ENCODE data around the gene WDR11. TPM values are rescaled to one million over a fixed set of nuclear protein-coding genes. Genes with fewer than 3 reads are reported as not detected.

Gene WDR11
- total RNA-seq, 1 donor from 2014 or later = 74.1 TPM

DNA sequence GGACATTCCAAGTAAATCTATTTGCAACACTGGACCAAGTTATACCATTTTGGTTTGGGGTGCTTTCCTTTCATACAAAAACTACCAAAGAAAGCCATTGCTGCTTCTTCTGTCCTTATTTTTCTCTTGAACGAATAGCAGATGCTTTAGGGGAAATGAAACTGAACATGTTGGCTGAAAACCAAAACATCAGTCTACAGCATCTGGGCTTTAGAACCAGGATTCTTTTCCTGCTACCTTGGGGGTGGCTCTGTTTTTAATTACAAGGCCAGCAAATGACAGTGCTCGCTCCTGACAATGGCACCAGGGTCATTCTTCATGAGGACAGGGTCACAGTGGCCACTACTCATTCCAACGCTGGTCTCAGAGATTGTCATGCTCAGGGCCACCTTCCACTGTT, 80.3 kb downstream of the WDR11 start:
- peaks cover 5% of the 10 kb centered on the region for H3K36me3 Mint-ChIP-seq (ENCODE audit: unreplicated experiment)
- no peaks in the 10 kb centered on the region for H3K4me1 Mint-ChIP-seq (ENCODE audit: low read depth, unreplicated experiment)
- H3K4me3 Mint-ChIP-seq (ENCODE audit: unreplicated experiment) = no peak overlapping the region
- H3K9me3 Mint-ChIP-seq (ENCODE audit: unreplicated experiment) = no peaks in the 10 kb centered on the region
- H3K27ac Mint-ChIP-seq (ENCODE audit: unreplicated experiment) = no peak overlapping the region
- no peak for DNase-seq
- H3K27me3 Mint-ChIP-seq (ENCODE audit: unreplicated experiment) = peaks cover 3% of the 10 kb centered on the region
- TF ChIP-seq, protein P1, sequence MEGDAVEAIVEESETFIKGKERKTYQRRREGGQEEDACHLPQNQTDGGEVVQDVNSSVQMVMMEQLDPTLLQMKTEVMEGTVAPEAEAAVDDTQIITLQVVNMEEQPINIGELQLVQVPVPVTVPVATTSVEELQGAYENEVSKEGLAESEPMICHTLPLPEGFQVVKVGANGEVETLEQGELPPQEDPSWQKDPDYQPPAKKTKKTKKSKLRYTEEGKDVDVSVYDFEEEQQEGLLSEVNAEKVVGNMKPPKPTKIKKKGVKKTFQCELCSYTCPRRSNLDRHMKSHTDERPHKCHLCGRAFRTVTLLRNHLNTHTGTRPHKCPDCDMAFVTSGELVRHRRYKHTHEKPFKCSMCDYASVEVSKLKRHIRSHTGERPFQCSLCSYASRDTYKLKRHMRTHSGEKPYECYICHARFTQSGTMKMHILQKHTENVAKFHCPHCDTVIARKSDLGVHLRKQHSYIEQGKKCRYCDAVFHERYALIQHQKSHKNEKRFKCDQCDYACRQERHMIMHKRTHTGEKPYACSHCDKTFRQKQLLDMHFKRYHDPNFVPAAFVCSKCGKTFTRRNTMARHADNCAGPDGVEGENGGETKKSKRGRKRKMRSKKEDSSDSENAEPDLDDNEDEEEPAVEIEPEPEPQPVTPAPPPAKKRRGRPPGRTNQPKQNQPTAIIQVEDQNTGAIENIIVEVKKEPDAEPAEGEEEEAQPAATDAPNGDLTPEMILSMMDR (IDR thresholded peaks at IDR 0.05; ENCODE audit: partially characterized antibody, unreplicated experiment) = no peak

DNA sequence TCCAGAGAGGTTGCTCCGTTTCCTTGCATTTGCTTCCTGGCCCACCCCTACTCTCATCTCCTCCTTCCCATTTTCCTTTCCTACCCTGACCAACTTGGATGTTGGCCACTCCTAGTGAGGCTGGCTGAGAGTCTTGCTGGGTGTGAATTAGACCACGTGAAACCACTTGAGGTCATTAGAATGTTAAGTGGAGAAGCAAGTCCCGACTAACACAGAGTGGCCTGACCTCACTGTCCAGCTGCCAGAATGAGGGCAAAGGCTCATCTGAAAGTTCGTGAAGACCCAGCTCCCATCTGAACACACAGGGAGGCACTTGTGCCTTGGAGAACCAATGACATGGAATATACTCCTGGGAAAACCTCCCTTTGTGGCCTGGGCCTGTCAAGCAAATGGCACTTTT, 80.8 kb downstream of the WDR11 start:
- Mint-ChIP-seq H3K36me3 (ENCODE audit: unreplicated experiment) (peaks cover 5% of the 10 kb centered on the region), H3K9me3 (ENCODE audit: unreplicated experiment) (no peaks in the 10 kb centered on the region), H3K4me3 (ENCODE audit: unreplicated experiment) (no peak overlapping the region), H3K27ac (ENCODE audit: unreplicated experiment) (no peak overlapping the region), H3K4me1 (ENCODE audit: low read depth, unreplicated experiment) (no peaks in the 10 kb centered on the region), H3K27me3 (ENCODE audit: unreplicated experiment) (peaks cover 3% of the 10 kb centered on the region)
- DNase-seq = no peak
- TF ChIP-seq, protein P1 (IDR thresholded peaks at IDR 0.05; ENCODE audit: partially characterized antibody, unreplicated experiment) = no peak

DNA sequence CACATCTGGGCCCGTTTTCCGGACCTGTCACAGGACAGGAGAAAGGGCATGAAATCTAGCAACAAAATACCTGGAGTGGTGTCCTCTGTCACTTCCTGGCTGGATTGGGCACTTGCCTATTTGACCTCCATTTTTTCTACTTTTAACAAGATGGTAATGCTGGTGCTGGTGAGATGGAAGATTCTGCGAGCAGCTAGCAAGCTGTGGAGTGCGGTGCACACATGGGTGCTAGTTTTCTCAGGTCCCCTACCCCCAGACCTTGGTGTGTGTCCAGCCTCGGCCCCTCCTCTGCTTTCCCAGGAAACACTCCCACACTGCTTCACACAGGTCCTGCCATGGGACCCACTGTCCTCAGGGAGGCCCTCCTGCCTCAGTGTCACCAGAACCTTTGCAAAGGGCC, 87.7 kb downstream of the WDR11 start:
- peaks cover 3% of the 10 kb centered on the region for H3K27me3 Mint-ChIP-seq (ENCODE audit: unreplicated experiment)
- TF ChIP-seq, protein P1 (IDR thresholded peaks at IDR 0.05; ENCODE audit: partially characterized antibody, unreplicated experiment) = no peak
- no peaks in the 10 kb centered on the region for H3K9me3 Mint-ChIP-seq (ENCODE audit: unreplicated experiment)
- peaks cover 5% of the 10 kb centered on the region for H3K36me3 Mint-ChIP-seq (ENCODE audit: unreplicated experiment)
- H3K4me1 Mint-ChIP-seq (ENCODE audit: low read depth, unreplicated experiment) = no peaks in the 10 kb centered on the region
- no peak overlapping the region for H3K4me3 Mint-ChIP-seq (ENCODE audit: unreplicated experiment)
- DNase-seq = no peak
- H3K27ac Mint-ChIP-seq (ENCODE audit: unreplicated experiment) = no peak overlapping the region

DNA sequence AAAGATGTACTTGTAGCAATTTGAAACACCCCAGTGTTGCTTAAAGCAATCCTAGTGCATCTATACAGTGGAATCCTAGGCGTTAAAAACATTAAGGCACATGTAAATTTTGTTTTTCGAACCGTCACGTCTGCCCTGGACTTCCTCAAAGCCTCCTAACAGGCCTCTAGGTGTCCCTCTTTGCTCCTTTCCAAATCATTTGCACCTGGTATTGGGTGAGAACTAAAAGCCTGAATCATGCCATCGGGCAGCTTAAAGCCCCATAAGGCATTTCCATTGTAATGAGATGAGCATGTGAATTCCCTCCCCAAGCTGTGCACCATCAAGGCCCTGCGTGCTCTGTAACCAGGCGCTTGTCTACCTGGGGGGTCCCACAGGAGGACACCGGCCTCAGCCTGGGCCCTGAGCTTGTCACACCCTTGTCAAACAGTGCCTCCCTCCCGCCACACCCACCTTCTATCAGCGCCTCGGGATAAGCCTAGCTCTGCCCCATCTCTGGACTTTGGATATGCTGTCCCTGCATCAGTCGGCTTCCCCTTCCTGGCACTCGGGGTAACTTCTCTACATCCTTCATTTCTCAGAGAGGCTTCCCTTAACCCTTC, 89.2 kb downstream of the WDR11 start:
- Mint-ChIP-seq H3K4me3 (ENCODE audit: unreplicated experiment) (no peak overlapping the region), H3K27me3 (ENCODE audit: unreplicated experiment) (peaks cover 5% of the 10 kb centered on the region), H3K9me3 (ENCODE audit: unreplicated experiment) (no peaks in the 10 kb centered on the region), H3K4me1 (ENCODE audit: low read depth, unreplicated experiment) (no peaks in the 10 kb centered on the region), H3K27ac (ENCODE audit: unreplicated experiment) (no peak overlapping the region), H3K36me3 (ENCODE audit: unreplicated experiment) (peaks cover 5% of the 10 kb centered on the region)
- no peak for DNase-seq
- TF ChIP-seq, protein P1 (IDR thresholded peaks at IDR 0.05; ENCODE audit: partially characterized antibody, unreplicated experiment) = no peak

DNA sequence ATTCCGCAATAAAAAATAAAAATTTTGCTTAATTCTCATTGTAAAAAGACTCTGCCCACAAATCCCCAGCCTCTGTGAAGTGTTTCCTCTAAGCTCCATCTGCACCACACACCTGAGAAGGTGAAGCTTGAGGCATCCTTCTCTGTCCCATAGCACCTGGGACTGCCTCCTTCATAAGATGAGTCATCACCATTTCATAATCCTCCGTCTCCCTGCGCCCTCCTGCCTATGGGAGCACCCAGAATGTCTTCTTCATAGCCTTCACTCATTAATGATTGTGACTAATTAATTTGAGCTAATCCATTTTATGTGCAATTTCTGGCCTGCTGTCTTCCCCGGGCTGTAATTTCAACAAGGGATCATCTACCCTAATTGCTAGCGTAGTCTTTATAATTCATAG, 90.3 kb downstream of the WDR11 start:
- H3K36me3 Mint-ChIP-seq (ENCODE audit: unreplicated experiment) = no peaks in the 10 kb centered on the region
- TF ChIP-seq, protein P1 (IDR thresholded peaks at IDR 0.05; ENCODE audit: partially characterized antibody, unreplicated experiment) = no peak
- no peak for DNase-seq
- H3K4me1 Mint-ChIP-seq (ENCODE audit: low read depth, unreplicated experiment) = no peaks in the 10 kb centered on the region
- no peaks in the 10 kb centered on the region for H3K9me3 Mint-ChIP-seq (ENCODE audit: unreplicated experiment)
- H3K4me3 Mint-ChIP-seq (ENCODE audit: unreplicated experiment) = no peak overlapping the region
- H3K27ac Mint-ChIP-seq (ENCODE audit: unreplicated experiment) = no peak overlapping the region
- peaks cover 7% of the 10 kb centered on the region for H3K27me3 Mint-ChIP-seq (ENCODE audit: unreplicated experiment)
